ENCODE measurements around the gene KCNQ1OT1.
A peak's percentile ranks its signal among the peaks of the same experiment; 100 is the strongest.

Gene KCNQ1OT1

DNA sequence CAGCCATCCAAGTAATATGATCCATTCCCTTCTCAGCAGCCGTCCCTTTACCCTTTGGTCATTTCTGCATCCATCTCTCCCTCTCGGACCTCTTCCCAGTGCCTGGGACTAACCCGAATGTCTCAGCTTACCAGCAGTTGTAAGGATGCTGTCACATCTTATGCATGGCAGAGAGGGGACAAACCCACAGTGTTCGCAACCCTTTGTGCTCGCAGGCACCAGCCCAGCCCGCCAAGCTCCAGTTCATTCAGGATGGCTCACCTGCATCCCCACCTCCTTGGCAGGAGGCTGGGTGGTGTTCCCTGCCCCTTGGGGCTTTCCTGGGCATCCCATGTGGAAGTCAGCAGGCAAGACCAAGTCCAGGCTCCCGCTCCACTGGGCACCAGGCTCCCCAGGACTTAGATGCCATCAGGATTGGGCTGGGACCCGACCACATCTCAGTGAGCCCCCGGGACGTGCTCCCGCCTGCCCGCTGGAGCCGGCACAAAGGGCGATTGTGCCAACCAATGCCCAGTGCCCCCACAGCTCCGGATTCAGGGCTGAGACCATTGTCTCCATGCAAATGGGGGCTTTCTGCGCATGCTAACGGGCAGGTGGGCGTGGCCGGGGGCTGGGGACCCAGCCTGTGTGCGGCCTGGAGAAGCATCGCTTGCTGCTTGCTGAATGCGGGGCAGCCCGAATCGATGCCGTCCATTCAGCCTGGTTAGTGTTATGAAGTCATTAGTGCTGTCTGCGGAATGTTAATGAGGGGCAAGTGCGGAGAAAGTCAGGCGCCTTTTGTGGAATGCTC is 108.6 kb downstream of the KCNQ1OT1 start:
- no peak for DNase-seq

DNA sequence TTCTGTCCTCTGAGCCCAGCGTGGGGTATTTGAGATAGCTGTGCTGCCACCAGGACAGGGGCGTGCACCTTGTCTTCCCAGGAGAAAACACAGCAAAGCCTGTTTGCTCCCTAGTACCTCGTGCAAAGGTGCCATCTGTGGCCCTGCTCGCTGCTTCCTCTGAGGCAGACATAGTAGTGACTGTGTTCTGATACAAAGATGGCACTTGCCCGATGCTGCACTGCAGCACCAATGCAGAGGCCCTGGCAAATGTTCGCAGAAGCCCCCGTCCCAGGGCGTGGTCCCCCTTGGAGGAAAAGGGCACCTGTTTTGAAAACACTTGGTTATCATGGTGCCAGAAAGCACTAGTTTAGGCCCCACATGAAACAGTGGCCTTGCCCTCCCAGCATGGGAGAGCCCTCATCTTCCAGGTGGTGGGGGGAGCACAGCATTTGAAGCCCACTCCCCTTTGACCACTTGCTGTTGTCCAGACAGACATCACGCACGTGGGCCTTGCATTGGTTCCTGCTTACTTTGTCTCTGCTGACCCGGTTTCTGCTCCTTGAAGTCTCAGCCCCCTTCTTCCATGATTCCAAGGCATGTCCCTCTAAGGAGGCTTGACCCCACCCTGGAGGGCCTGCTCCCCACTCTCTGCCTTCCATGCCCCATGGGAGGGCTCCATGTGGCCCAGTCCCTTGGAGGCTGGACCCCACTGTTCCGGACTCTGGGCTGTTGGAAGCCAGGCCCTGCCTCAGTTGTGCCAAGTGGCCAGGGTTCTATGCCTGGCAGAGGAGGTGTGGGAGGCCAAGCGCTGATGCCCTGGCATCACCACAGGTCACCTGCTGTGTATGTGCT is 109.4 kb downstream of the KCNQ1OT1 start:
- DNase-seq = no peak

DNA sequence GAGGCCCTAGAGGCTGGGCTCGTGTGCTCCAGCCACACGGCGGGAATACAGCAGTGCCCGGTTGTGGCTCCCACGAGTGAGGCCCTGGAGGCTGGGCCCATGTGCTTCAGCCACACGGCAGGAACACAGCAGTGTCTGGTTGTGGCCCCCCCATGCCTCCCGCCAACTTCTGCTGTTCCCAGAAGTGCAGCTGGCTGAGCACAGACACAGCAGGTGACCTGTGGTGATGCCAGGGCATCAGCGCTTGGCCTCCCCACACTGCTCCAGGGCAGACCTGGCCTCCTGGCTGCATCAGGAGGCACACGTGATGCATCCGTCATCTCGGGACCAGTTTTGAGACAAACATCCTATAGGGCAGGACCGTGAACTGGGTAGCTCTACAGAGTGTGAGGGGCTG is 110.3 kb downstream of the KCNQ1OT1 start:
- no peak for DNase-seq

DNA sequence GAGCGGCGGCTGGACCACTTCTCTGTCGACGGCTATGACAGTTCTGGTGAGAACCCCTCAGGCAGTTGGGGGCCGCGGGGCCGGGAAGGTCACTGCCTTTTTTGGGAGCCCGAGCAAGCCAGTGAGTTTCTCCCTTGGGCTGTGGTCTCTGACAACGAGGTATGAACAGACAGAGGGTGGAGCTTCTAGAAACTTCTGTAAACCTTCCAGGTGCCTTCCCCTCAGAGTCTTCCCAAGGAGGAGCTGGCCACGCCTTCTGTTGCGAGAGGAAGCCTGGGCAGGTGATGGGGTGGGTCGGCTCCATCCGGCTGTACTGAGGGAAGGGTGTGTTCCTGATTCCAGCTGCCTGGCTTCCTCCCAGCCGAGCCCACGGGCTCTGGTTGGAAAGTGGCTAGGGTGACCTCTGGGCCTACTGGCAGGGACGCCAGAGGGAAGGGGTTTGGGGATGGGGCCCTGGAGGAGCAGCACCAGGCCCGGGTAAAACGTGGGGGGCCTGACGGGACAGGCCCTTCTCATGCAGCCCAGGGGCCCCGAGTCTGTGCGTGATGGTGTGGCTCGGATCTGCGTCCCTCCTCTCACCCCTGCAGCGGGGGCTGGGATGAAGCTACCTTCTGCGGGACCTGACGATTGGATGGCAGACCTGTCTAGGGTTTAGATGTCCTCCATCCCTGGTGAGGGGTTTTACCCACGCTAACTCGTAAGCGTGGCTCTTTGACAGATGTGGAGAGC is 110.8 kb downstream of the KCNQ1OT1 start:
- DNase-seq = peak in 1 of 2 experiments; percentile 8

DNA sequence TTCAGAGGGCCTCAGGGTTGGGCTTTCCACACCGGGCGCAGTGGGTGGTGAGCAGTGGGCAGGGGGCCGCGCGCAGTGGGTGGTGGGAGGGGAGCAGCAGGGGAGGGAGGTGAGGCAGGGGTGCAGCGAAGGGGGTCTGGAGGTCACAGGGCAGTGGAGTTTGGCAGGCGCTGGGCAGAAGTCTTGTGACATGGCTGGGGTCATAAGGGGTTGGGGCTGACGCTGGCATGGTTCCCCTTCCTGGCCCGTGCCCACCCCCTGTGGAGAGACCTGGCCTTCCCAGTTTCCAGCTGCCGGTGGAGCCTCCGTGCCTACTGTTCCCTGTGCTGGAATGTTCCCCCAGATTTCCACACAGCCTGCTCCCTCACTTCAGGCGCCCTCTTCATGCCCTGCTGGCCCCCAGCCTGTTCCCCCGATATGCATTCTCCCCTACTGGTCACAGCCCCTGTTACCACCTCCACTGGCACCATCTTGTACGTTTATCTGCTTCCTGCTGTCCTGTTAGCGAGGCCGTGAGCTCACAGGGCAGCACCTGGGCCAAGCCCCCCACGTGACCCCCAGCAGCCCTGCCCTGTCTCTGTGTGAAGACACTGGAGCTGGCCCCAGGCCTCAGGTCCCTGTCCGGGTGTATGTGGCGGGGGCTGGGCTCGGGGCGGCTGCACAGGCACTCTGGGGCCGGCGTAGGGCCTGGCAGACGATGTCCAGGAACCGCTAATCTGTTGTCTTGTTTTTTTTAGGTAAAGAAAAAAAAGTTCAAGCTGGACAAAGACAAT is 111.6 kb downstream of the KCNQ1OT1 start:
- DNase-seq = peak in 1 of 2 experiments; percentile 10

DNA sequence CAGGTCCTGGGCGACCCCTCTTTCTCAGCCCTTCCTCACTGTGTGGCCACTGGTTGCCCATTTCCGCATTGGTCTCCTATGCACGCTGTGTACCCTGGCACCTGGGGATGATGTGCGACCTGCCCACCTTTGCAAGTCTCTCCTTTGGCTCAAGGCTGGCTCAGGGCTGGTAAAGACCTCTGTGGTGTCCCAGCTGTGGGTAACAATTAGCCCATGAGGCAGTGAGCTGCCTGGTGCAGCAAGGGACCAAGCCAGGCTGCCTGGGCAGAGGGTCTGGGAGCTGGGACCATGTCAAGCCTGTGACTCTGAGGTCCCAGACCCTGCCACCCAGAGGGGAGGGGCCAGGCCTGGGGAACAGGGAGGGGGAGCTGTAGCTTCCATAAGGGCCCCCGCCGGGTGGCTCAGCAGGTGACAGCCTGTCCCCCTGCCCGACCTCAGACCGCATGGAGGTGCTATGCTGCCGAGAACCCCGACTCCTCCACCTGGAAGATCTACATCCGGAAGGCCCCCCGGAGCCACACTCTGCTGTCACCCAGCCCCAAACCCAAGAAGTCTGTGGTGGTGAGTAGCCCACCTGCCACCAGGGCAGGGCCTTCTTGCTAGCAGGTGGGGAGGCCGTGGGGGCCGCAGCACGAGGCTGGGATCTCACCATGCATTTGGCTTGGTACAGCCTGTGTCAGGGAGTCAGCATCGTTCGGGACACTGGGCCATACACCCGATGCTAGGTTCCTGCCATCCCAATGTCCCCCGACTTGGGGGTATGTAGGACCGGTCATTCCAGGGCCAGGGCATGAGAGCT is 112.5 kb downstream of the KCNQ1OT1 start:
- peak in 1 of 2 experiments; percentile 12 for DNase-seq

DNA sequence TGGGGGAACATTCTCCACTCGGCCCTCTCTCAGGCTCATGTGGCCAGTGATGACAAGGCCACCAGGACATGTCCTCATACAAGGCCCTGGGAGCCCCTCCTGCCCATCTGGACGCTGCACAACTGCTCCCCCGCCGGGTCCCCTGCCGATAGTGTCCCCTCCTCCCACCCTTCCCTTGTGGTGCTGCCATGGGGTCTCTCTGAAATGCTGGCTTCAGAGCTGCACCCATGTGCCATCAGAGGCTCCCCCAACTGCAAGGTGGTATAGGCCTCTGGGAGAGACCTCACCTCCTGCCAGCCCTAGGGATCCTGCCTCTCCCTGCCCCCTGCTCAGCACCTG is 113.0 kb downstream of the KCNQ1OT1 start:
- DNase-seq = peak; percentile 4 to 12

DNA sequence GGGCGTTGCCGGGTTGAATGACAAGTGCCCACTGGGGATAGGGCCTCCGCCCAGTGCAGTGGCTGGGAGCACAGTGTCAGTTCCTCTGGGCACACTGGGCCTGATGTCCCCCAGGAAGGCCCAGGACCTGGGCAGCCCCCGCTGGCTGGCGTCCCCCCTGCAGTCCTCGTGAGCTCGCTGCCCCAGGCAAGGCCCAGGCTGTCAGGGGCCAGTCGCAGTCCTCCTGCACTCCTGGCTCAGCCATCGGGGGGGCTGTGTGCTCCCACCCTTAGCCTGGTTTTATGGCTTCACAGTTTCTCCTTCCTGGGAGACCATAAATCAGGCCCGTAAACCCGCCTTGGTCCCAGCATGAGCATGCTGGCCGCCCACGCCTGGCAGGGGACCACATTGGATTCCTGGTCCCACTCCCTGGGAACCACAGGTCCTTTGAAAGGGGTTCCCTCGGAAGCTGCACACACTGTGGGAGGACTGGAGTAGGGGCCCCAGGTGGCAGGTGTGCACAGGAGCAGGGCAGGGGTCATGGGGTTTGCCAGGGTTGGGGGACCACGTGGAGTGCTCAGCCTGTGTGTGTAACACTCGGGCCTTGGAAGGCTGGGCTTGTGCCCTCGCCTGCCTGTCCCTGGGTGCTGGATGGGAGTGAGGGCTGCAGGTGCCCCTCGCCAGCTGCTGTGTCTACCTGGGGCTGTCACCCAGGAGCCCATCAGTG is 113.6 kb downstream of the KCNQ1OT1 start:
- peak; percentile 4 to 11 for DNase-seq

DNA sequence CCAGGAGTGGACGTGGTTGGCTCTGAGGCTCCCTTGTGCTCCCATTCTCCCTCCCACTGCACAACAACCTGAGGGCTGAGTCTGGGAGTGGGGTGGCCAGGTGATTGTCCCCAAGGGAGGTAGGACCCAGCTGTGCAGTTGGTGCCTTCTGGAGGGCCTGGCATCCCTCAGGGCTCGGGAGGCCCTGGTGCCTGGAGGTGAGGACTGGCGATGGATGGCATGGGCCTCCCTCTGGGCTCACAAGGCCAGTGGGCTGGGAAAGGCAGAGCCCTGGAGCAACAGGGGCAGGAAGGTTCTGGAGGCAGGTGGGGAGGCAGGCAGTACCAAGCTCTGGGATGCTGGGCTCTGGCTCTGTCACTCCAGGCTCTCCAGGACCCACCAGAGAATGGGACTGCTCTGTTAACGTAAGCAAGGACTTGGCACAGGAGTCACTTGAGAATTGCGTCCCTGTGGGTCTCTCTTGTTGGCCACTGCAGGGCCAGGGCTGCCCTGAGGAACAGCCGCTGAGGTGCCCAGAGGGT is 114.2 kb downstream of the KCNQ1OT1 start:
- DNase-seq = no peak

DNA sequence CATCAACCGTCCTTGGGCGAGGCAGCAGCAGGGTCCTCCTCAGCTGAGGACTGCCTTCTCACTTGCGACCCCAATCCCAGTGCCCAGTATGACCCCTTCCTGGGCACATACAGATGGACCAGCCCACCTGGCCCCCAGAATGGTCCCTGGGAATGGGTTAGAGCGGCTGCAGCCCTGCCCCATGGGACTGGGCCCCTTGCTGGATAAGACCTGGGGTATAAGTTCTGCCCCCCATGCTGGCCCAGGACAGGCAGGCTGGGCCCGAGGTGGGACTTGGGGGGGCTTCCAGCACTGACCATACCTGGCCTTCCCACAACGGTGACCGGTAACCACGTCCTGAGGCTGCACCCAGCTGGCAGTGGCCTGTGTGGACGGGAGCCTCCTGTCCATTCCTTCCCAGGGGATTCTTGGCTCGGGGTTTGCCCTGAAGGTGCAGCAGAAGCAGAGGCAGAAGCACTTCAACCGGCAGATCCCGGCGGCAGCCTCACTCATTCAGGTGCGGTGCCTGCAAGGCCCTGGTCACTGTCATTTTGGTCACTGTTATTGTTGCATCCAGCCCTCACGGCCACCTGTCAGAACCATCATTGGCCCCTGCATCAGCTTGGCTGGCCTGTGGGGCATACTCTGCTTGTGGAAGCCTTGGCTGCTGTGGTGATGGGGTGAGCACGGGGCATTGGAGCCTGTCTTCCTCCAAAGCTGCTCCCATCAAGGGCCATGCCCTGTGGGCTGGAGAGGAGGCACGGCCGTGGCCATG is 114.8 kb downstream of the KCNQ1OT1 start:
- DNase-seq = peak in 1 of 2 experiments; percentile 9

DNA sequence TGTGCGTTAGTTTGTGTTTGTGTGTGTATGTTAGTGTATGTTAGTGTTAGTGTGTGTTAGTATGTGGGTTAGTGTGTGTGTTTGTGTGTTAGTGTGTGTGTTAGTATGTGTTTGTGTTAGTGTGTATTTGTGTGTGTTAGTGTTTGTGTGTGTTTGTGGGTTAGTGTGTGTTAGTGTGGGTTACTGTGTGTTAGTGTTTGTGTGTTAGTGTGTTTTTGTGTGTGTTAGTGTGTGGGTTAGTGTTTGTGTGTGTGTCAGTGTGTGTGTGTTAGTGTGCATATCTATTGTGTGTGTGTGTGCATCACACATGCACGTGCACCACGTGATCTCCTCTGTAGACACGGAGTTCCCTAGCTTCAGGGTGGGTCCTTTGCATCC is 115.4 kb downstream of the KCNQ1OT1 start:
- DNase-seq = no peak

DNA sequence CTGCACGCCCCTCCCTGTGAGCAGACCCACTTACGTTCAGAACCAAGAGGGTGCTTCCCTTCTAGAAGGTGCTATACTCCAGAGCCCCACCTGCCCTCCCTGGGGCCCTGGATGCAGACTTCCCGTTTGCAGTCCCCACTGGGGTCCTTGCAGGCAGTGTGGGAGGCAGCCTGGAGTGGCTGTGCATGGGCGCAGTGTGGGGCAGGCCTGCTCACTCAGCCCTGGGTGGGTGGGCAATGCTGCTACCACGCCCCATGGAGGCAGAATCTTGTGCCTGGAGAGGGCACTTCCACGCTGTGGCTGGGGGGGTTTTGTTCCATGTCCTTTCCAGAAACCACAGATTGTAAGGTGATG is 116.2 kb downstream of the KCNQ1OT1 start:
- DNase-seq = peak; percentile 7 to 12

DNA sequence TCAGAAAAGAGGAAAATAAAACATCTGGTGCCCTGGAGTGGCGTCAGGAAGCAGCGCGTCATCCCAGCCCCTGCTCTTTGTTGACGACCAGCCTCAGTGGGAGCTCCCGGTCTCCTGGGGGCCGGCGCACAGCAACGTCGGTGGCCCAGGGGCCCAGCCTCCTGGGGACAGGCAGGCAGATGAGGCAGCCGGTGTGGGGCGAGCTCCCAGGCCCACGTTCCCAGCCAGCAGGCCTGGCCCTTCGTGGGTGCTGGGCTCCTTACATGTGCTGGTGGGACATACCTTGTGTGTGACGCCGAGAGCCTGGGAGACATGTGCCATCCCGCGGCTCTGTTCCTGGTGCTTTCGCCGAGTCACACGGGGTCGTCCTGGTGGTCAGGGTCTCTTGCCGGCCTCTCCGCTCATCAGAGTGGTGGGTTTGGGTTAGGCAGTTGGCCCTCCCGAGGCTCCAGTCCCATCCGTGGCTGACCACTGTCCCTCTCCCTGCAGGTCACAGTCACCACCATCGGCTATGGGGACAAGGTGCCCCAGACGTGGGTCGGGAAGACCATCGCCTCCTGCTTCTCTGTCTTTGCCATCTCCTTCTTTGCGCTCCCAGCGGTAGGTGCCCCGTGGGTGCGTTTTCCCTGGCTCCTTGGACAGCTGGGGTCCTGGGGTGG is 116.7 kb downstream of the KCNQ1OT1 start:
- DNase-seq = peak in 1 of 2 experiments; percentile 11

DNA sequence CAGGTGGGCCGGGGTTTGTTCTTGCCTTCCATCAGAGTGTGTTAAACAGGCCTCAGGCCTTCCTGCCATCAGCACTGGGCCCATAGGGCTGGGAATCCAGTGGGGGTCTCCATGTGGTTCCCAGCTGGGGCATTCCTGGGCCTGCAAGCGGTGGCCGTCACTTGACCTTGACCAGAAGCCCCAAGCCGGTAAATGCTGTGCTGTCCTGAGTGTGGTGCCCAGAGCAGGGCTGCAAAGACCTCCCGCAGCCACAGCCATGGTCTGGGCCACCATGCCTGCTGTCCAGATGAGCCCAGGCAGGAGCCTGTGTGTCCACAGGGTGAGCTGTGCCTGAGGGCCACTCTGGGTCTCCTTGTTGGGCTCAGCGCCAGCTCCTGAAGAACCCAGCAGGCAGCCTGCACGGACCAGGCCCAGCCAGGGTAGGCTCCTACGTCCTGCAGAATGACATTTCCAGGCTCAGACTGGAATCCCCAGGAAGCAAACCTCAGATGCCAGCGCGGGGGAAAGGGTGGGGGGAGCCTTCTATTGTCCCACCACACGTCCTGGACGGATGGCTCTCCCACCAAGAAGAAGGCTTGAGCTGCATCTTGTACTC is 117.3 kb downstream of the KCNQ1OT1 start:
- peak in 1 of 2 experiments; percentile 8 for DNase-seq

DNA sequence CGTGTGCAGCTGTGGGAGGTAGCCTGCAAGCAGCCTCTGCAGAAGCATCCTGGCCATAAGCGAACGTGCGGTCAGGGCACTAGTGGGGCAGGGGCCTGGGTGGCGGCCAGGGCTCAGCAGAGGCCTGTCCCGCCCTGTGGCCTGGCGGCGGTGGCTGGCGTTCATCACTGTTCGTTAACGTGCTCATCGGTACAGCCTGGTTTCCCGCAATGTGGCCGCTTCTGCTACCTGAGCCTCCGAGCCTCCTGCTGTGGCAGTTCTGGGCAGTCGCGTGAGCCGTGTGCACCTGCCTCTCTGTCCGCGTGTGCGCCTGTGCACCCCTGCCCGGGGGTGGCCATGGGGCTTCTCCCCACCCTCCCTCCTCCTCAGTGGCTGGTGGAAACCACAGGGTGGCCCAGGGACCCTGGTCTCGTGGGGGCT is 117.9 kb downstream of the KCNQ1OT1 start:
- no peak for DNase-seq

DNA sequence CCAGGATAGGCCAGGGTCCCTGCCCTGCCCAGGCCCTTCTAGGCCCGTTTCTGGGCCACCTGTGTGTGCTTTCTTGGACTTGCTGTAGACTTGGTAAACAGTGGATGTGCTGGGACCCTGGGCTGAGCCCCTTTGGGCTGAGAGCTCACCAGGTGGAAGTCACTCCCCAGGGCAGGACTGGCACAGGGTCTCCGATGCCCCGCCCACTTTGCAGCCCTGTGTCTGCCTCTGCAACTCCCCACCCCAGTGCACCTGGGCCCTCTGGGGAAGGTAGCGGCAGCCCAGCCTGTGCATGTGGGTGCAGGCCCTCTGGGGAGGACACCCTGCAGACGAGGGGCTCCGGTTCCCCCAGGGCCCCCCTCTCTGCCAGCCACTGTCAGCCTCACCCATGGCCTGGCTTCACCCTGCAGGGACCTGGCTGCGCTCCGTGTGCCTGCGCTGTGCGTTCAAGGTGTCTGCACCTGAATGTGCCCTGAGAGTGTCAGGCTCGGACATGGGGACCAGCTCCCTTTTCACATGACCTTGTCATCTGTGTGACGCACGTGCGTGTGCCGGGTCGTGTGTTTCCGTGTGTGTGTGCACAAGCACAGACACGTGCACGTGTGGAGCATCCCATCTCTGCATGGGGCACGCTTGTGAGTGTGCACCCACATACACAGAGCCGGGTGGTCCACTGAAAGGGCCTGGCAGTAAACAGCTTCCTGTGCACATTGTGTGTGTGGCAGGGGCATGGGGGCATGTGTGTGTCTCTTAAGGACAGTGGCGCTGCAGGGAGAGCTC is 118.5 kb downstream of the KCNQ1OT1 start:
- DNase-seq = peak in 1 of 2 experiments; percentile 10

DNA sequence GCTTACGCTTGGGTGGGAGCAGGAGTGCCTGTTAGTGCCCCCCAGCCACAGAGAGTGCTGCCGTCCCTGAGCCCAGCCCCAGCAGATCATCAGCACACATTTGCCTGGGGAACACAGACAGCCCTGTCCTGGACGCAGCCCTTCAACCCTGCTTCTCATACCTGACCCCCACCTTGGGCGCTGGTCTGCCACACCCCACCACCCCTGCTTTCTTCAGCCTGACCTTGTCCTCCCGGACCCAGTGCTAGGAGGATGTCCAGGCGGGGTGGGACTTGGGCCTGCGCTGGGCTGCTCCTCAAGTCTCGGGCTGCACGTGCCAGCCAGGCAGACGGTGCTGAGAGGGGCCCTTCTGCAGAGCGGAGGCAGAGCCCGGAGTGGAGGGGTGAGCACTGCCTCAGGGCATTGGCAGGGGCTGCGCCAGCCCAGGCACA is 119.2 kb downstream of the KCNQ1OT1 start:
- no peak for DNase-seq

DNA sequence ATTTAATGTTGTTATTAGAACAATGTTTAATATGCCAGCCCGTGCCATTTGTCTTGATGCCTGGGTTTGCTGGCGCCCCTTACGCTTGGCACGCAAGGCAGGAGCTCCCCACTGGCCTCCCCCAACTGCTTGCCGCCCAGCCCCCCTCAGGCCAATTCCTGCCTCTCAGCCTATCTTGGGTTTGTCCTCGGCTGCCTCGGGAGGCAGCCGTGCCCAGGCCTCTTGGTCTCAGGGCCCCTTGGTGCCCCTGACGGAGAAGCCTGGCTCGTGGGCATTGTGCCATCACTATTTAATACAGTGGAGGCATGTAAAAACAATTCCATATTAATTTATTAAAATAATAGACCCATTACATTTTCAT is 119.8 kb downstream of the KCNQ1OT1 start:
- no peak for DNase-seq

Data from activated T-cell treated with anti-CD3 and anti-CD28 coated beads, Interleukin-2, amount 50 U/mL, for 48 hours (primary cell).